SK-N-SH (cell line): ENCODE measurements around the gene ZNF628. TPM values are rescaled to one million over a fixed set of nuclear protein-coding genes. Genes with fewer than 3 reads are reported as not detected.

Experiments used
- CTCF ChIA-PET: fragments of 300-600, 350-600 bp; formaldehyde crosslinking; extraction: SDS; loops from one replicate; lab custom pipeline; 2021; lab: Yijun Ruan, JAX
- POLR2A ChIA-PET: fragments of 350-600 bp; sonication (Branson Sonifier 250); formaldehyde crosslinking; extraction: SDS; loops from one replicate; lab custom pipeline; 2020; ENCODE audit warnings: antibody characterized with exemption, inconsistent platforms; lab: Yijun Ruan, JAX
- DNase-seq: peaks from one replicate; pipeline ENCODE4 v3.0.0; 2012
- H2AFZ ChIP-seq: fragments of 200-600 bp; sonication (generic); 2 replicates; pipeline ENCODE4 v1.8.1; 2016; ENCODE audit warnings: antibody characterized with exemption, mild to moderate bottlenecking, low read depth
- H3F3A ChIP-seq: fragments of 200-600 bp; sonication (generic); replicated peaks from 2 replicates; pipeline ENCODE3; 2016; ENCODE audit warnings: antibody characterized with exemption, mild to moderate bottlenecking; ENCODE audit not compliant: insufficient read depth
- H3K27ac ChIP-seq, 2 experiments: fragments of 200-500 bp in 1 of 2; fragments of 200-600 bp in 1 of 2; sonication (Bioruptor generic) in 1 of 2; sonication (generic), shearing (Covaris generic) in 1 of 2; 2 replicates each; pipeline versions ENCODE4 v1.5.1 to v1.6.1; 2014 to 2016; ENCODE audit warnings: low read depth in 2 of 2, inconsistent platforms in 1 of 2, low read length in 1 of 2, mild to moderate bottlenecking in 1 of 2, mixed read lengths in 1 of 2
- H3K27me3 ChIP-seq: fragments of 200-600 bp; sonication (generic), shearing (Covaris generic); 2 replicates; pipeline ENCODE4 v1.6.1; 2016; ENCODE audit warnings: mixed run types; ENCODE audit not compliant: insufficient read depth
- H3K36me3 ChIP-seq, 2 experiments: fragments of 200-500 bp in 1 of 2; fragments of 200-600 bp in 1 of 2; sonication (Bioruptor generic) in 1 of 2; sonication (generic) in 1 of 2; replicated peaks in 1 of 2; 2 replicates each; pipeline versions ENCODE3 to v1.5.1; 2014 to 2016; ENCODE audit warnings: low read length in 1 of 2, mild to moderate bottlenecking in 1 of 2; ENCODE audit not compliant: insufficient read depth in 2 of 2, control insufficient read depth in 1 of 2
- H3K4me1 ChIP-seq, 2 experiments: fragments of 200-500 bp in 1 of 2; fragments of 200-600 bp in 1 of 2; sonication (Bioruptor generic) in 1 of 2; sonication (generic), shearing (Covaris generic) in 1 of 2; 2 replicates each; pipeline versions ENCODE4 v1.5.1 to v1.6.1; 2014 to 2016; ENCODE audit warnings: low read depth in 1 of 2, low read length in 1 of 2, mixed run types in 1 of 2; ENCODE audit not compliant: insufficient read depth in 2 of 2, control insufficient read depth in 1 of 2
- H3K4me2 ChIP-seq: fragments of 200-600 bp; sonication (generic), shearing (Covaris generic); 2 replicates; pipeline ENCODE4 v1.6.1; 2017; ENCODE audit warnings: mixed run types
- H3K4me3 ChIP-seq, 2 experiments: fragments of 200-500 bp in 1 of 2; fragments of 200-600 bp in 1 of 2; sonication (Bioruptor generic) in 1 of 2; sonication (generic), shearing (Covaris generic) in 1 of 2; 2 replicates each; pipeline versions ENCODE4 v1.5.1 to v1.8.1; 2014 to 2016; ENCODE audit warnings: low read depth in 2 of 2, inconsistent platforms in 1 of 2, low read length in 1 of 2, mild to moderate bottlenecking in 1 of 2, mixed read lengths in 1 of 2, moderate library complexity in 1 of 2
- H3K79me2 ChIP-seq: fragments of 200-600 bp; sonication (generic); 2 replicates; pipeline ENCODE4 v1.8.1; 2017; ENCODE audit warnings: mild to moderate bottlenecking; ENCODE audit not compliant: insufficient read depth
- H3K9ac ChIP-seq: fragments of 200-600 bp; sonication (generic); 2 replicates; pipeline ENCODE4 v1.6.1; 2017; ENCODE audit warnings: mixed run types
- H3K9me2 ChIP-seq: fragments of 200-600 bp; sonication (generic); 2 replicates; pipeline ENCODE4 v1.6.1; 2017; ENCODE audit warnings: mixed run types
- H3K9me3 ChIP-seq: fragments of 200-600 bp; sonication (generic); 2 replicates; pipeline ENCODE4 v1.6.1; 2017; ENCODE audit warnings: mixed run types, mild to moderate bottlenecking, moderate library complexity
- H4K20me1 ChIP-seq: fragments of 200-600 bp; sonication (generic); 2 replicates; pipeline ENCODE4 v1.6.1; 2017; ENCODE audit warnings: mild to moderate bottlenecking, mixed run types; ENCODE audit not compliant: insufficient read depth
- MAX ChIP-seq: IDR thresholded peaks from 2 replicates; pipeline ENCODE4 v1.4.0; 2012; ENCODE audit warnings: low read depth
- MXI1 ChIP-seq: IDR thresholded peaks from 2 replicates; pipeline ENCODE4 v1.6.1; 2012; ENCODE audit warnings: mild to moderate bottlenecking, low read depth, low read length, improper control_type of control experiment
- PBX3 ChIP-seq: IDR thresholded peaks from 2 replicates; pipeline ENCODE4; 2012
- RAD21 ChIP-seq: IDR thresholded peaks from 2 replicates; pipeline ENCODE4 v1.6.1; 2012; ENCODE audit warnings: mild to moderate bottlenecking, low read length
- TCF12 ChIP-seq: IDR thresholded peaks from 2 replicates; pipeline ENCODE4 v1.4.0; 2012
- ZBTB33 ChIP-seq: IDR thresholded peaks from 2 replicates; pipeline ENCODE4 v1.4.0; 2012; ENCODE audit warnings: low read depth, borderline replicate concordance
- WGBS: methylation state at CpG from one replicate; pipeline ENCODE4 v1.1.6; 2017; ENCODE audit warnings: low lambda C conversion rate; 5-methylcytosine and 5-hydroxymethylcytosine counted together
- polyA plus RNA-seq, 3 experiments: library from polyadenylated mRNA; depleted of rRNA; stranded (reverse); fragments of >200 nt; gene quantifications; 2 replicates each; pipeline ENCODE4 v1.2.3, GENCODE V29; 2012

Gene ZNF628
- polyA plus RNA-seq, 1 of the 3 experiments (the other 2 are of a cell fraction), result 1.6 TPM

- no peak for TF ChIP-seq MXI1
- no peak for TF ChIP-seq RAD21
- no peak for TF ChIP-seq MAX
- no peak for TF ChIP-seq ZBTB33
Observed at GRCh38 chr19:55489711-55490477, 13.5 kb downstream of the ZNF628 start (continued).

- Histone ChIP-seq H3K9me3 (no peaks in the 10 kb centered on the region), H4K20me1 (no peaks in the 10 kb centered on the region), H3F3A (peaks cover 28% of the 10 kb centered on the region), H3K27me3 (no peaks in the 10 kb centered on the region), H3K79me2 (peaks cover under 1% of the 10 kb centered on the region; the same call in 1 of the 2 replicates), H2AFZ (no peak overlapping the region), H3K36me3 (no peaks in the 10 kb centered on the region), H3K4me3 (no peak overlapping the region), H3K4me2 (no peak overlapping the region), H3K4me1 (peaks cover 21 to 61% of the 10 kb centered on the region in 2 experiments; a peak in 3 of 4 replicates), H3K27ac (no peak overlapping the region; a peak in 1 of 4 replicates), H3K9ac (no peak overlapping the region), H3K9me2 (no peaks in the 10 kb centered on the region)
- 79% methylated on average over 32 of the region's 52 CpGs for WGBS
- no peak for DNase-seq
- ChIA-PET CTCF (interaction anchor here (1.5 to 15.1 kb wide), 4 partner anchors 10 to 23 kb away, joined by 5 to 162 read pairs (median 23); no protein-coding TSS in a partner anchor), POLR2A (interaction anchor here (1.6 to 1.8 kb wide), 2 partner anchors 13 to 14 kb away, joined by 3 to 6 read pairs; partner anchors contain the start of gene ZNF628)
- no peak for TF ChIP-seq TCF12
- no peak for TF ChIP-seq PBX3
Observed at GRCh38 chr19:55490478-55491432, 14.3 kb downstream of the ZNF628 start.
